Left ventricle myocardium inferior (tissue), 1 donor: ENCODE data around the gene CCK. TPM values are rescaled to one million over a fixed set of nuclear protein-coding genes. Genes with fewer than 3 reads are reported as not detected.

Experiments
- DNase-seq: peaks from one replicate; pipeline ENCODE4 v3.0.0-alpha.2; 2020
- H3K27ac ChIP-seq: fragments of 200-600 bp; replicated peaks from 2 replicates; pipeline ENCODE4 v1.8.0; 2021
- H3K27me3 ChIP-seq: fragments of 200-600 bp; 2 replicates; pipeline ENCODE4 v1.8.0; 2021; ENCODE audit warnings: low read depth
- H3K36me3 ChIP-seq: fragments of 200-600 bp; 2 replicates; pipeline ENCODE4 v1.8.0; 2021
- H3K4me1 ChIP-seq: fragments of 200-600 bp; 2 replicates; pipeline ENCODE4 v1.8.0; 2021
- H3K4me3 ChIP-seq: fragments of 200-600 bp; 2 replicates; pipeline ENCODE4 v1.8.0; 2021; ENCODE audit warnings: mild to moderate bottlenecking, moderate library complexity
- H3K9me3 ChIP-seq: fragments of 200-600 bp; replicated peaks from 2 replicates; pipeline ENCODE4 v1.8.0; 2021
- CTCF ChIP-seq: fragments of 200-600 bp; IDR thresholded peaks from 2 replicates; pipeline ENCODE4 v1.8.0; 2021; ENCODE audit warnings: antibody characterized with exemption, mild to moderate bottlenecking, borderline replicate concordance
- intact Hi-C: fragments of 100-400 bp; cut with micrococcal nuclease; formaldehyde crosslinking; loops from one replicate; pipeline ENCODE4 v1.11.0; 2022
- long read RNA-seq: library from polyadenylated mRNA; unstranded; transcript quantifications from one replicate; pipeline ENCODE4 v2.0.0, GENCODE V29; 2021
- total RNA-seq: library from RNA; stranded (reverse); fragmentation: NEBNext Ultra II Directional; extraction: Animal tissue kit (Norgen Biotek cat#: 25700); gene quantifications from one replicate; pipeline ENCODE4 v1.2.1, GENCODE V29; 2021
- donor health status: DM: no; HTN: yes; CAD: no; lungs with severe emphysema.

The CCK gene
- total RNA-seq: not detected
- long read RNA-seq: 0 reads

GRCh38 chr3:42266085-42266484, at the start of gene CCK:
CCK (minus strand) TSS chr3:42266185; CDS start chr3:42263630, 2,555 bp downstream.
- Histone ChIP-seq H3K27ac (no peak within 1 kb of the TSS), H3K4me3 (peak within 1 kb of the TSS; percentile 45), H3K9me3 (no peaks in the 10 kb centered on the region), H3K36me3 (no peaks in the 10 kb centered on the region), H3K4me1 (peaks cover 28% of the 10 kb centered on the region), H3K27me3 (peaks cover 97% of the 10 kb centered on the region)
- DNase-seq: no peak
- TF ChIP-seq CTCF: no peak
- intact Hi-C loops: no loop called here

- Histone ChIP-seq H3K4me3 (no peak overlapping the region), H3K4me1 (no peaks in the 10 kb centered on the region), H3K36me3 (no peaks in the 10 kb centered on the region), H3K9me3 (peaks cover 52% of the 10 kb centered on the region), H3K27ac (no peak overlapping the region), H3K27me3 (no peaks in the 10 kb centered on the region)
- no peak for TF ChIP-seq CTCF
- intact Hi-C loops: no loop called here
- no peak for DNase-seq
Measured at GRCh38 chr3:42314411-42314810, 48.4 kb upstream of the CCK start.

- no peak overlapping the region for H3K4me3 ChIP-seq
- no peaks in the 10 kb centered on the region for H3K36me3 ChIP-seq
- no peak overlapping the region for H3K27ac ChIP-seq
- H3K9me3 ChIP-seq: peaks cover 8% of the 10 kb centered on the region
- H3K4me1 ChIP-seq: no peaks in the 10 kb centered on the region
- intact Hi-C loops: no loop called here
- DNase-seq: no peak
- TF ChIP-seq CTCF: no peak
- peaks cover 26% of the 10 kb centered on the region for H3K27me3 ChIP-seq
Measured at GRCh38 chr3:42308651-42309050, 42.7 kb upstream of the CCK start.

GRCh38 chr3:42306499-42306898, 40.5 kb upstream of the CCK start:
- H3K9me3 ChIP-seq: peaks cover 7% of the 10 kb centered on the region
- H3K4me3 ChIP-seq: no peak overlapping the region
- intact Hi-C loops: no loop called here
- peaks cover 30% of the 10 kb centered on the region for H3K27me3 ChIP-seq
- H3K27ac ChIP-seq: no peak overlapping the region
- DNase-seq: no peak
- H3K36me3 ChIP-seq: no peaks in the 10 kb centered on the region
- no peaks in the 10 kb centered on the region for H3K4me1 ChIP-seq
- no peak for TF ChIP-seq CTCF

- H3K27ac ChIP-seq: no peak overlapping the region
- no peak overlapping the region for H3K4me3 ChIP-seq
- no peak for TF ChIP-seq CTCF
- no peaks in the 10 kb centered on the region for H3K4me1 ChIP-seq
- no peaks in the 10 kb centered on the region for H3K36me3 ChIP-seq
- peaks cover 3% of the 10 kb centered on the region for H3K9me3 ChIP-seq
- peaks cover 35% of the 10 kb centered on the region for H3K27me3 ChIP-seq
- intact Hi-C loops: no loop called here
- no peak for DNase-seq
Measured at GRCh38 chr3:42302924-42303634, 37.1 kb upstream of the CCK start.
